NCI-H2171 (cell line): Measurements from ENCODE around the gene GM2A.
"Not testable (repeated sequence)": the region's sequence is repeated elsewhere in the genome, so short reads cannot be mapped to it uniquely, and the experiment has no call there.

ENCODE experiments used
- DNase-seq: peaks from one replicate; lab custom pipeline; 2025; lab: John Stamatoyannopoulos, UW

The GM2A gene

DNA sequence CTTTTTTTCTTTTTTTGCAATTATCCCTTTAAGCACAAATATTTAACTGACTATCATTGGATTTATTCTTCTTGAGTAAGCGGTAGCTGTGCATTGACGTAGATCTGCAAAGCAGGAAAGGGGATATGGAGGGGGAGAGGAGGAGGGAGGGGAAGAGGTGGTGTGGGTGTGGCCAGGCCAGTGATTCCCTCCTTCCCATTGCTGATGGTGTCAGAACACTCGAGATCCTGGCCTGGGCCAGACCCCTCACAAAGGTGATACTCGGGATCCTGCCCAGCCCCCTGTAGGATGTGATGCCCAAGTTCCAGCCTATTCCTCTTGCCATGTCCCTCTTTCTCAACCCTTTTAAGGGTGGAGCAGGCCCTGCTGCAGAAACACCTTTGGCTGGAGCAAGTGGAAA is 40.6 kb downstream of the GM2A start:
- no peak for DNase-seq

DNA sequence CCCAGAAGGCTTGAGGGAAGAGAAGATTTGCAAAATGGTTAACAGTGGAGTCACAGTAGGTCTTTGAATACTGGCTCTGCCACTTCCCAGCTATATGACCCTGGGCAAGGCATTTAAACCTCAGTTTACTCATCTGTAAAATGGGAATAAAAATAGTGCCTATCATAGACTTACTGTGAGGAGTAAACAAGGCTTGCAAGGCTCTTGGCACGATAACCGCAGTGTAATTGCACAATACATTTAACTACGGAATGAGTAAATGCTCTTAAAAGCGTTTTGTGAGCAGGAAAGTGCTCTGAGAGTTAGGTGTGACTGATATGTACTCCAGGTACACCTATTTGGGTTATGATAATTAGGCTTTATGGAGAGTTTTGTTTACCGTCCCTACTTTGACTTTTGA is 42.2 kb downstream of the GM2A start:
- DNase-seq, result no peak

- DNase-seq, result no peak
These were observed 42.9 kb downstream of the GM2A start for GRCh38 chr5:151295791-151296477.

DNA sequence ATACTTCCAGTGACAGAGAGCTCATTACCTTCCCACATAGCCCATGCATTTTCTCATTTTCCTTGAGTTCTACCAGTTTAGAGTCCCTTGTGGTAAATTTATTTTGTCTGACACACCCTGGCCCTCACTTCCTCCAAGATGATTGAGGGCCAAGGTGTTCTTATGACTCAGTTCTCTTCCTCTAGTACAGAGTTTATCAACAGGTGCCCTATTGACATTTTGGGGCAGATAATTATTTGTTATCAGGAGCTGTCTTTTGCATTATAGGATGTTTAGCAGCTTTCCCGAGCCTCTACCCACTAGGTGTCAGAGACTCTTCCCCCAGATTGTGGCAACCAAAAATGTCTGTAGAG is 43.5 kb downstream of the GM2A start:
- no peak for DNase-seq

GRCh38 chr5:151296974-151297373 is 44.0 kb downstream of the GM2A start:
- DNase-seq, result no peak

DNA sequence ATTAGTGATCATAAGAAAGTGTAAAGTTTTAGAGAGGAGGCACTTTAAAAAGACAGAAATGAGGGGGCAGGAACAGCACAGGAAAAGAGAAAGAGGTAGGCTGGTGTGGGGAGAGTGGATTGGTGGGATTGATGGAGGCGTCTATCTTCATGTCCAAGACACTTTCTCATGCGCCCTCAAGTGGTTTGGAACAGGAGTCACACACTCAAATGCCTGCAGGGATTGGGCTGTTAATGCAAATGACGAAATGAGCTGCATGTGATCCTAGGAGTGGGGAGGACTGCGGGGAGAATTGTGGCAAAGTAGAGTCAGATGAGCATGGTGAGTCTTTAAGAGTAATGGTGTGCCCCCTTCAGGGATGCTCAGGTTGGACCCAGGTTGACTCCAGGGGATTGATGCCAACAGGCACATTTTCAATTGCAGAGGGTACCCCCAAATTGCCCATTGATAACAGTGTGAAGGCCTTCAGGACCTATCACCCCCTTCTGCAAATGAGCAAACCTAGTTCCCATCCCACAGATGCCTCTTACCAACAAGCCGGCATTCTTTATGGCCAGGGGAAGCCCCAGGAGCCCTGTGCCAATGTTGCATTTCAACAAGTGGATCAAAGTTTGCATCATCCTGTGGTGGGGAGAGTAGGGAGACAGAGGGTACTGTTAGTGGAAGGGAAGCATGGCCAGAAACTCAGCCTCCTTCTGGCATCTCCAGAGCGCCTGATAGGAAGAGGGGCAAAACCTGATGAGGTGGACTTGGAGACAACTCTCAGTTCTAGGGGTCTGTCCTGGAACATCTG is 45.3 kb downstream of the GM2A start:
- no peak for DNase-seq

DNA sequence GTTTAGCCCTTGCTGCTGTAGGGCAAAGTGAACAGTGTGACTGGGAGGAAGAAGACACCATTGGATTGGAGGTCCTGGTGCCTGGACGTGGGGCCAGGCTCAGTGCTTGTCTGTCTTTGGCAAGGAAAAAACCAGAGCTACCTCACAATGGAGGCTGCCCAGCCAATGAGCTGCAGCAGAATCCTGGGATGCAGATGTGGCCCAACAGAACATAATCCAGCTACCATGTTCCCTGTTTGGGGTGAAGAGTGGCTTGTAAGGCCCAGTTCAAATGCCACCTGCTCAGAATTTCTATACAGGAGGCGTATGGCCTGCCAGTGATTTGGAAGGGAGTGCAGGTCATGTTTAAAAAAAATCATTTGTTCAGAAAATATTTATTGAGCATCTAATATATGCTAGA is 50.7 kb downstream of the GM2A start, which contains the start of gene SLC36A3:
Gene SLC36A3 (minus strand): TSS at position 101 of the 400 bp plus-strand sequence. CDS start 412 bp downstream, outside the sequence.
- DNase-seq, result no peak

GRCh38 chr5:151309266-151309665 is 56.3 kb downstream of the GM2A start:
- not testable (repeated sequence) for DNase-seq

DNA sequence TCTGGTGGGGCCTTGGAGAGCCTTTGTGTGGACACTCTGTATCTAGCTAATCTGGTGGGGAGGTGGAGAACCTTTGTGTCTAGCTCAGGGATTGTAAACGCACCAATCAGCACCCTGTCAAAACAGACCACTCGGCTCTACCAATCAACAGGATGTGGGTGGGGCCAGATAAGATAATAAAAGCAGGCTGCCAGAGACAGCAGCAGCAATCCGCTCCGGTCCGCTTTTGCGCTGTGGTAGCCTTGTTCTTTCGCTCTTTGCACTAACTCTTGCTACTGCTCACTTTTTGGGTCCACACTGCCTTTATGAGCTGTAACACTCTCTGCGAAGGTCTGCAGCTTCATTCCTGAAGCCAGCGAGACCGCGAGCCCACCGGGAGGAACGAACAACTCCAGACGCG is 56.8 kb downstream of the GM2A start:
- not testable (repeated sequence) for DNase-seq

- DNase-seq, result no peak
These were observed 57.9 kb downstream of the GM2A start for GRCh38 chr5:151310932-151311331.

DNA sequence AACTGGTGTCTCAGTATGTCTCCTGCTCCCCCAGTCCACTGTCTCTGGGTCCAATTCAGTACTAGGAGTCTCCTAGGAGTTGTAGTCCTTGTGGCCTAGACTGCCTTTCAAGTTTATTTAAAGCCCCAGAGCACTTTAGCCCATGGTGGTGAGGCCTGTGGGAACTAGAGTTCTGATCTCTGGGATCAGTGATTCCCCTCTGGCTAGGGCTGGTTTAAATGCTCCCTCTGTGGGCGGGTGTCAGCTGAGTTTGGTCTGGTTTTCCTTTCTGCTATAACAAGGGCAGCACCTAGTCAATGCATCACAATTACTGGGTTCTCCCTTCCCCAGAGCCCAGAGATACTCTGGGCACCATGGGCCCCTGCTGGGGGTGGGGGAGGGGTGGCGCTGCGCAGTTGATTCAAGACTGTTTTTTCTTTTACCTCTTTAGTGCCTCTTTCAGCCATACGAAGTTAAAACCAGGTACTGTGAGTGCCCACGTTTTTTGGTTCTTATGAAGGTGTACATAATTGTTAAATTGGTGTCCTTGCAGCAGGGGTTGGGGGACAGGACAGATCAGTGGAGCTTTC is 59.9 kb downstream of the GM2A start:
- DNase-seq, result no peak

- no peak for DNase-seq
These were observed 60.4 kb downstream of the GM2A start for GRCh38 chr5:151313357-151313756.

DNA sequence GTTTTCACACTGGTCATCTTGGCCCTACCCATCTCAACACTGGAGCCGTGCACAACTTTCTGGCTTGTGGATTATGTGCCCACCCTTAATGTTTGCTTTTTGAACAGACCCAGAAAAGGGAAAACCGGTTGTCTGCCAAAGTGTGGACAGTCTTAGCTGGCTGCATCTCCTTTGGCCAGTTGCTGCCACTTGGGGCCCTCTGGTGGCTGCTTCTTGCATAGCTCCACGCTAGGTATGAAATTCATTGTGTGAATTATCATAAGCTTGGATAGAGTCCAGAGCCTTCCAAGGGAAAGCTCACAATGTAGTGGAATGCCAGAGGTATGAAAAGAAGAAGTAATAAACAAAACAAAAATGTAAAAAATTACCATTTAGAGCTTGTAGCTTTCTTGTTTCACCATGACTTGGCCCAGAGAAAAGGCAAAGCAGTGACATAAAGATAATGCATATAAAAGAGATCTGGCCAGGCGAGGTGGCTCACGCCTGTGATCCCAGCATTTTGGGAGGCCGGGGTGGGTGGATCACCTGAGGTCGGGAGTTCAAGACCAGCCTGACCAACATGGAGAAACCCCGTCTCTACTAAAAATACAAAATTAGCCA is 63.1 kb downstream of the GM2A start:
- DNase-seq, result no peak

GRCh38 chr5:151317871-151318270 is 64.9 kb downstream of the GM2A start:
- no peak for DNase-seq

GRCh38 chr5:151318850-151319732 is 66.1 kb downstream of the GM2A start:
- no peak for DNase-seq
